CD8-positive, alpha-beta memory T cell (primary cell): ENCODE measurements around the gene SPATA6L. TPM values are rescaled to one million over a fixed set of nuclear protein-coding genes. Genes with fewer than 3 reads are reported as not detected.

Source experiments
- CTCF ChIA-PET: fragments of 350-600 bp; sonication (Branson Sonifier 250); formaldehyde crosslinking; loops from one replicate; lab custom pipeline; 2021; ENCODE audit warnings: antibody characterized with exemption; lab: Charles Lee
- POLR2A ChIA-PET: fragments of 350-600 bp; sonication (Branson Sonifier 250); formaldehyde crosslinking; loops from one replicate; lab custom pipeline; 2021; ENCODE audit warnings: antibody characterized with exemption; lab: Charles Lee
- DNase-seq, 5 donors: peaks; one replicate each; pipeline versions ENCODE4 v3.0.0 to v3.0.0-alpha.2; 2020 to 2022; ENCODE audit warnings: mixed read lengths in 1 of 5
- H3K27ac ChIP-seq: one replicate; pipeline ENCODE4 v1.7.0; 2013; ENCODE audit warnings: low read depth, mild to moderate bottlenecking, low read length, moderate library complexity
- H3K27me3 ChIP-seq: 2 replicates; pipeline ENCODE4 v1.7.0; 2013; ENCODE audit warnings: low read length, mild to moderate bottlenecking; ENCODE audit not compliant: insufficient read depth, poor library complexity, severe bottlenecking
- H3K36me3 ChIP-seq: 2 replicates; pipeline ENCODE4 v1.7.0; 2013; ENCODE audit warnings: mild to moderate bottlenecking, low read length, moderate library complexity; ENCODE audit not compliant: insufficient read depth
- H3K4me1 ChIP-seq: 2 replicates; pipeline ENCODE4 v1.7.0; 2013; ENCODE audit warnings: mild to moderate bottlenecking, low read length, moderate library complexity; ENCODE audit not compliant: insufficient read depth
- H3K4me3 ChIP-seq: 2 replicates; pipeline ENCODE4 v1.7.0; 2013; ENCODE audit warnings: mild to moderate bottlenecking, low read length
- H3K9me3 ChIP-seq: 2 replicates; pipeline ENCODE4 v1.7.0; 2013; ENCODE audit warnings: mild to moderate bottlenecking, low read length
- H3K27ac Mint-ChIP-seq, 8 donors: one replicate each; pipeline ENCODE4 v1.8.0; 2020 to 2021; ENCODE audit warnings: mixed read lengths in 8 of 8, mild to moderate bottlenecking in 6 of 8, inconsistent platforms in 3 of 8, moderate library complexity in 3 of 8
- H3K27me3 Mint-ChIP-seq, 2 donors: one replicate each; pipeline ENCODE4 v1.8.0; 2020 to 2021; ENCODE audit warnings: mixed read lengths in 2 of 2, mild to moderate bottlenecking in 1 of 2, moderate library complexity in 1 of 2
- H3K36me3 Mint-ChIP-seq, 3 donors: one replicate each; pipeline ENCODE4 v1.8.0; 2020 to 2021; ENCODE audit warnings: mixed read lengths in 3 of 3, inconsistent platforms in 1 of 3, mild to moderate bottlenecking in 1 of 3
- H3K4me1 Mint-ChIP-seq, 3 donors: one replicate each; pipeline ENCODE4 v1.8.0; 2020 to 2021; ENCODE audit warnings: mixed read lengths in 3 of 3, inconsistent platforms in 1 of 3, mild to moderate bottlenecking in 1 of 3
- H3K4me3 Mint-ChIP-seq, 7 donors: one replicate each; pipeline ENCODE4 v1.8.0; 2020 to 2021; ENCODE audit warnings: mixed read lengths in 7 of 7, mild to moderate bottlenecking in 6 of 7, moderate library complexity in 4 of 7, inconsistent platforms in 2 of 7
- H3K9me3 Mint-ChIP-seq, 5 donors: one replicate each; pipeline ENCODE4 v1.8.0; 2020 to 2022; ENCODE audit warnings: mixed read lengths in 5 of 5, mild to moderate bottlenecking in 3 of 5, moderate library complexity in 2 of 5, inconsistent platforms in 1 of 5
- polyA plus RNA-seq: library from polyadenylated mRNA; unstranded; fragments of 300-500 nt; fragmentation: Illumina TruSeq; gene quantifications from one replicate; pipeline ENCODE4 v1.2.3, GENCODE V29; 2021
- total RNA-seq, 2 experiments: library from RNA; stranded (reverse); gene quantifications; one replicate each; pipeline ENCODE4 v1.2.3, GENCODE V29; 2021

The SPATA6L gene
- total and polyA plus RNA-seq, 3 experiments from 2014 or later = 0.14 to 0.96 (median 0.51) TPM

- Histone ChIP-seq H3K9me3 (no peaks in the 10 kb centered on the region), H3K4me3 (no peak overlapping the region), H3K27me3 (no peaks in the 10 kb centered on the region), H3K36me3 (no peaks in the 10 kb centered on the region), H3K4me1 (peaks cover 8% of the 10 kb centered on the region), H3K27ac (no peak overlapping the region)
- Mint-ChIP-seq H3K4me1 (no peaks in the 10 kb centered on the region), H3K27me3 (peaks cover 8 to 12% of the 10 kb centered on the region in 2 donors), H3K27ac (no peak overlapping the region), H3K36me3 (peaks cover 2 to 11% (median 2%) of the 10 kb centered on the region in 3 donors), H3K4me3 (no peak overlapping the region), H3K9me3 (no peaks in the 10 kb centered on the region)
- DNase-seq = no peak
- ChIA-PET CTCF (interaction anchor here (0.8 to 1.5 kb wide), 2 partner anchors 12 to 34 kb away, joined by 3 read pairs; no protein-coding TSS in a partner anchor), POLR2A (no interaction called here)
These were observed 8.5 kb upstream of the SPATA6L start for GRCh38 chr9:4674783-4675182.

- peaks cover 20% of the 10 kb centered on the region for H3K4me1 ChIP-seq
- Mint-ChIP-seq H3K9me3 (no peaks in the 10 kb centered on the region), H3K27ac (no peak overlapping the region), H3K27me3 (peaks cover 10 to 12% of the 10 kb centered on the region in 2 donors), H3K4me1 (peaks cover 8 to 19% (median 18%) of the 10 kb centered on the region in 3 donors), H3K4me3 (no peak overlapping the region), H3K36me3 (peaks cover 2 to 11% (median 2%) of the 10 kb centered on the region in 3 donors)
- H3K4me3 ChIP-seq = no peak overlapping the region
- H3K36me3 ChIP-seq = no peaks in the 10 kb centered on the region
- H3K9me3 ChIP-seq = no peaks in the 10 kb centered on the region
- no peaks in the 10 kb centered on the region for H3K27me3 ChIP-seq
- no peak for DNase-seq
- CTCF ChIA-PET = no interaction called here
- H3K27ac ChIP-seq = no peak overlapping the region
- POLR2A ChIA-PET = no interaction called here
These were observed 5.5 kb upstream of the SPATA6L start for GRCh38 chr9:4671737-4672136.

- no peak overlapping the region for H3K4me3 Mint-ChIP-seq
- CTCF ChIA-PET = no interaction called here
These were observed 4.3 kb upstream of the SPATA6L start for GRCh38 chr9:4670591-4670990.

GRCh38 chr9:4669890-4670289, 3.6 kb upstream of the SPATA6L start:
- H3K9me3 ChIP-seq = no peaks in the 10 kb centered on the region
- H3K9me3 Mint-ChIP-seq = no peaks in the 10 kb centered on the region
- H3K4me1 ChIP-seq = peaks cover 37% of the 10 kb centered on the region
- CTCF ChIA-PET = no interaction called here
- no peak overlapping the region for H3K27ac ChIP-seq
- H3K4me3 ChIP-seq = no peak overlapping the region
- H3K36me3 Mint-ChIP-seq = peaks cover 0 to 5% (median 0%) of the 10 kb centered on the region in 3 donors
- no peak overlapping the region for H3K4me3 Mint-ChIP-seq
- H3K27me3 ChIP-seq = no peaks in the 10 kb centered on the region
- no peaks in the 10 kb centered on the region for H3K36me3 ChIP-seq
- no peak overlapping the region for H3K27ac Mint-ChIP-seq
- POLR2A ChIA-PET = interaction anchor here (0.7 kb wide), 1 partner anchor 282 kb away, joined by 3 read pairs; no protein-coding TSS in a partner anchor
- peaks cover 27 to 37% (median 36%) of the 10 kb centered on the region in 3 donors for H3K4me1 Mint-ChIP-seq
- DNase-seq = no peak
- H3K27me3 Mint-ChIP-seq = peaks cover 6 to 11% of the 10 kb centered on the region in 2 donors

More at GRCh38 chr9:4670591-4670990, 4.3 kb upstream of the SPATA6L start:
- H3K27me3 ChIP-seq = no peaks in the 10 kb centered on the region
- H3K36me3 Mint-ChIP-seq = peaks cover 0 to 8% (median under 1%) of the 10 kb centered on the region in 3 donors
- H3K27ac ChIP-seq = no peak overlapping the region
- POLR2A ChIA-PET = no interaction called here
- H3K9me3 ChIP-seq = no peaks in the 10 kb centered on the region
- H3K9me3 Mint-ChIP-seq = no peaks in the 10 kb centered on the region
- peaks cover 8 to 11% of the 10 kb centered on the region in 2 donors for H3K27me3 Mint-ChIP-seq
- no peaks in the 10 kb centered on the region for H3K36me3 ChIP-seq
- H3K27ac Mint-ChIP-seq = no peak overlapping the region
- peaks cover 30% of the 10 kb centered on the region for H3K4me1 ChIP-seq
- peaks cover 20 to 30% (median 29%) of the 10 kb centered on the region in 3 donors for H3K4me1 Mint-ChIP-seq
- no peak overlapping the region for H3K4me3 ChIP-seq
- no peak for DNase-seq

- peaks cover 49% of the 10 kb centered on the region for H3K4me1 ChIP-seq
- peaks cover 3 to 9% of the 10 kb centered on the region in 2 donors for H3K27me3 Mint-ChIP-seq
These were observed 2.3 kb upstream of the SPATA6L start for GRCh38 chr9:4668604-4669003.

GRCh38 chr9:4667681-4668080, 1.4 kb upstream of the SPATA6L start:
- H3K4me1 Mint-ChIP-seq = peaks cover 49 to 59% (median 58%) of the 10 kb centered on the region in 3 donors
- H3K36me3 Mint-ChIP-seq = peaks cover 0 to 5% (median 0%) of the 10 kb centered on the region in 3 donors
- Histone ChIP-seq H3K4me1 (peaks cover 57% of the 10 kb centered on the region), H3K27ac (no peak overlapping the region), H3K9me3 (no peaks in the 10 kb centered on the region), H3K36me3 (no peaks in the 10 kb centered on the region), H3K27me3 (no peaks in the 10 kb centered on the region), H3K4me3 (no peak overlapping the region)
- no peaks in the 10 kb centered on the region for H3K9me3 Mint-ChIP-seq
- peaks cover 3 to 9% of the 10 kb centered on the region in 2 donors for H3K27me3 Mint-ChIP-seq
- H3K4me3 Mint-ChIP-seq = peak overlapping the region in 2 of 7 donors; percentile 2 to 12
- POLR2A ChIA-PET = interaction anchor here (1.1 to 1.2 kb wide), 2 partner anchors 12 to 73 kb away, joined by 5 to 10 read pairs; partner anchors contain the start of gene CDC37L1
- peak overlapping the region in 3 of 8 donors; percentile 1 to 27 (median 7) for H3K27ac Mint-ChIP-seq
- DNase-seq = peak in 2 of 5 donors; percentile 11 to 67
- CTCF ChIA-PET = no interaction called here

More at GRCh38 chr9:4668604-4669003, 2.3 kb upstream of the SPATA6L start:
- Histone ChIP-seq H3K27ac (no peak overlapping the region), H3K9me3 (no peaks in the 10 kb centered on the region), H3K36me3 (no peaks in the 10 kb centered on the region), H3K27me3 (no peaks in the 10 kb centered on the region), H3K4me3 (no peak overlapping the region)
- no peak overlapping the region for H3K27ac Mint-ChIP-seq
- H3K9me3 Mint-ChIP-seq = no peaks in the 10 kb centered on the region
- DNase-seq = no peak
- peaks cover 0 to 5% (median 0%) of the 10 kb centered on the region in 3 donors for H3K36me3 Mint-ChIP-seq
- ChIA-PET POLR2A (interaction anchor here (1.1 kb wide), 1 partner anchor 11 kb away, joined by 5 read pairs; the partner anchor contains the start of gene CDC37L1), CTCF (no interaction called here)
- H3K4me3 Mint-ChIP-seq = peak overlapping the region in 1 of 7 donors; percentile 1
- H3K4me1 Mint-ChIP-seq = peaks cover 40 to 50% (median 49%) of the 10 kb centered on the region in 3 donors

- peak overlapping the region; percentile 11 to 93 (median 60) for H3K27ac Mint-ChIP-seq
- ChIA-PET POLR2A (interaction anchor here (2.1 to 3.0 kb wide), 2 partner anchors 14 to 75 kb away, joined by 14 to 15 read pairs; partner anchors contain the start of genes AK3 and CDC37L1), CTCF (interaction anchor here (1.0 to 2.0 kb wide), 5 partner anchors 9 to 111 kb away, joined by 3 to 8 read pairs (median 4); partner anchors contain the start of gene CDC37L1)
- Histone ChIP-seq H3K27me3 (no peaks in the 10 kb centered on the region), H3K36me3 (no peaks in the 10 kb centered on the region), H3K4me3 (no peak overlapping the region), H3K9me3 (no peaks in the 10 kb centered on the region), H3K27ac (no peak overlapping the region), H3K4me1 (peaks cover 57% of the 10 kb centered on the region)
- H3K36me3 Mint-ChIP-seq = peaks cover 0 to 5% (median 4%) of the 10 kb centered on the region in 3 donors
- H3K4me1 Mint-ChIP-seq = peaks cover 58 to 74% (median 70%) of the 10 kb centered on the region in 3 donors
- no peak for DNase-seq
- H3K9me3 Mint-ChIP-seq = no peaks in the 10 kb centered on the region
- H3K27me3 Mint-ChIP-seq = peaks cover 0 to 4% of the 10 kb centered on the region in 2 donors
- H3K4me3 Mint-ChIP-seq = peak overlapping the region; percentile 11 to 91 (median 85)
These were observed 923 bp downstream of the SPATA6L start for GRCh38 chr9:4665357-4665756.

- Mint-ChIP-seq H3K4me3 (peak overlapping the region; percentile 89 to 99 (median 95)), H3K36me3 (peaks cover 0 to 4% (median 0%) of the 10 kb centered on the region in 3 donors), H3K9me3 (no peaks in the 10 kb centered on the region), H3K27me3 (peaks cover 0 to 3% of the 10 kb centered on the region in 2 donors), H3K27ac (peak overlapping the region; percentile 10 to 95 (median 78)), H3K4me1 (peaks cover 58 to 74% (median 70%) of the 10 kb centered on the region in 3 donors)
- no peak for DNase-seq
- Histone ChIP-seq H3K27me3 (no peaks in the 10 kb centered on the region), H3K4me3 (no peak overlapping the region), H3K36me3 (no peaks in the 10 kb centered on the region), H3K27ac (no peak overlapping the region), H3K9me3 (no peaks in the 10 kb centered on the region), H3K4me1 (peaks cover 57% of the 10 kb centered on the region)
- ChIA-PET POLR2A (interaction anchor here (0.7 to 3.0 kb wide), 2 partner anchors 15 to 77 kb away, joined by 5 to 14 read pairs; partner anchors contain the start of genes AK3 and CDC37L1), CTCF (interaction anchor here (1.7 kb wide), 1 partner anchor 15 kb away, joined by 5 read pairs; the partner anchor contains the start of gene CDC37L1)
These were observed 2.3 kb downstream of the SPATA6L start for GRCh38 chr9:4663956-4664355.
